ENCODE data around the gene TECPR2. TPM values are rescaled to one million over a fixed set of nuclear protein-coding genes. Genes with fewer than 3 reads are reported as not detected.

TECPR2 gene
- total and polyA plus RNA-seq, 10 of the 15 experiments (the other 5 are each of a cell fraction or from before 2014, with no cell fraction given) = 0.15 to 10.0 (median 3.0) TPM

- TF ChIP-seq NR2C2 (IDR thresholded peaks at IDR 0.05; ENCODE audit: borderline replicate concordance, control insufficient read depth, insufficient read length, low read depth) (no peak), CBFB (IDR thresholded peaks at IDR 0.05; ENCODE audit: low read depth) (peak; percentile 17; the same call in 1 of the 2 replicates), TCF7 (IDR thresholded peaks at IDR 0.05; ENCODE audit: borderline replicate concordance) (no peak), MYC (IDR thresholded peaks at IDR 0.05; ENCODE audit: insufficient read depth, insufficient read length, insufficient replicate concordance, low read length, severe bottlenecking) (no peak), MTA2 (IDR thresholded peaks at IDR 0.05; ENCODE audit: low read depth) (no peak), TCF12 (IDR thresholded peaks at IDR 0.05; ENCODE audit: low read depth, low read length) (peak; percentile 91), ZNF384 (IDR thresholded peaks at IDR 0.05; ENCODE audit: borderline replicate concordance, low read depth, low read length) (no peak), MEF2A (IDR thresholded peaks at IDR 0.05; ENCODE audit: insufficient read depth, low read depth, low read length) (0 out of 2 replicates have a peak, but pooled peaks have one; percentile 58), ZNF207 (IDR thresholded peaks at IDR 0.05; ENCODE audit: borderline replicate concordance) (no peak), KAT2A (conservative IDR thresholded peaks at IDR 0.05; ENCODE audit: control insufficient read depth, low read depth, low read length) (no peak), ETV6 (conservative IDR thresholded peaks at IDR 0.05 in 1 of 2, IDR thresholded peaks at IDR 0.05 in 1 of 2; ENCODE audit: borderline replicate concordance in 1 of 2, low read depth in 1 of 2) (no peak), USF1 (IDR thresholded peaks at IDR 0.05; ENCODE audit: borderline replicate concordance, extremely low read length, insufficient read depth, low read depth, low read length) (no peak), CREM (IDR thresholded peaks at IDR 0.05; ENCODE audit: low read depth) (peak; percentile 86), CBX5 (IDR thresholded peaks at IDR 0.05; ENCODE audit: low read depth) (no peak), STAT3 (IDR thresholded peaks at IDR 0.05; ENCODE audit: low read depth, low read length) (no peak), IRF4 (IDR thresholded peaks at IDR 0.05; ENCODE audit: low read depth, low read length) (no peak), EP300 (IDR thresholded peaks at IDR 0.05; ENCODE audit: borderline replicate concordance in 1 of 2, control insufficient read depth in 1 of 2, low read depth in 2 of 2, low read length in 2 of 2) (no peak), SMC3 (IDR thresholded peaks at IDR 0.05; ENCODE audit: borderline replicate concordance, low read length) (0 out of 2 replicates have a peak, but pooled peaks have one; percentile 8), FOXK2 (IDR thresholded peaks at IDR 0.05) (no peak), BRCA1 (IDR thresholded peaks at IDR 0.05; ENCODE audit: low read depth, low read length) (no peak), ZNF24 (IDR thresholded peaks at IDR 0.05) (no peak), HDGF (IDR thresholded peaks at IDR 0.05) (no peak), SIN3A (IDR thresholded peaks at IDR 0.05; ENCODE audit: low read depth, low read length) (peak; percentile 87)
- TF ChIP-seq, protein P1, sequence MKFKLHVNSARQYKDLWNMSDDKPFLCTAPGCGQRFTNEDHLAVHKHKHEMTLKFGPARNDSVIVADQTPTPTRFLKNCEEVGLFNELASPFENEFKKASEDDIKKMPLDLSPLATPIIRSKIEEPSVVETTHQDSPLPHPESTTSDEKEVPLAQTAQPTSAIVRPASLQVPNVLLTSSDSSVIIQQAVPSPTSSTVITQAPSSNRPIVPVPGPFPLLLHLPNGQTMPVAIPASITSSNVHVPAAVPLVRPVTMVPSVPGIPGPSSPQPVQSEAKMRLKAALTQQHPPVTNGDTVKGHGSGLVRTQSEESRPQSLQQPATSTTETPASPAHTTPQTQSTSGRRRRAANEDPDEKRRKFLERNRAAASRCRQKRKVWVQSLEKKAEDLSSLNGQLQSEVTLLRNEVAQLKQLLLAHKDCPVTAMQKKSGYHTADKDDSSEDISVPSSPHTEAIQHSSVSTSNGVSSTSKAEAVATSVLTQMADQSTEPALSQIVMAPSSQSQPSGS (IDR thresholded peaks at IDR 0.05; ENCODE audit: low read length) = no peak
- TF ChIP-seq, protein P2, sequence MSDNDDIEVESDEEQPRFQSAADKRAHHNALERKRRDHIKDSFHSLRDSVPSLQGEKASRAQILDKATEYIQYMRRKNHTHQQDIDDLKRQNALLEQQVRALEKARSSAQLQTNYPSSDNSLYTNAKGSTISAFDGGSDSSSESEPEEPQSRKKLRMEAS (IDR thresholded peaks at IDR 0.05; ENCODE audit: low read depth, low read length) = peak; percentile 58; the same call in 1 of the 2 replicates
- TF ChIP-seq, protein P3, sequence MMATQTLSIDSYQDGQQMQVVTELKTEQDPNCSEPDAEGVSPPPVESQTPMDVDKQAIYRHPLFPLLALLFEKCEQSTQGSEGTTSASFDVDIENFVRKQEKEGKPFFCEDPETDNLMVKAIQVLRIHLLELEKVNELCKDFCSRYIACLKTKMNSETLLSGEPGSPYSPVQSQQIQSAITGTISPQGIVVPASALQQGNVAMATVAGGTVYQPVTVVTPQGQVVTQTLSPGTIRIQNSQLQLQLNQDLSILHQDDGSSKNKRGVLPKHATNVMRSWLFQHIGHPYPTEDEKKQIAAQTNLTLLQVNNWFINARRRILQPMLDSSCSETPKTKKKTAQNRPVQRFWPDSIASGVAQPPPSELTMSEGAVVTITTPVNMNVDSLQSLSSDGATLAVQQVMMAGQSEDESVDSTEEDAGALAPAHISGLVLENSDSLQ (IDR thresholded peaks at IDR 0.05) = peak; percentile 62; the same call in 1 of the 2 replicates
- TF ChIP-seq, protein P4, sequence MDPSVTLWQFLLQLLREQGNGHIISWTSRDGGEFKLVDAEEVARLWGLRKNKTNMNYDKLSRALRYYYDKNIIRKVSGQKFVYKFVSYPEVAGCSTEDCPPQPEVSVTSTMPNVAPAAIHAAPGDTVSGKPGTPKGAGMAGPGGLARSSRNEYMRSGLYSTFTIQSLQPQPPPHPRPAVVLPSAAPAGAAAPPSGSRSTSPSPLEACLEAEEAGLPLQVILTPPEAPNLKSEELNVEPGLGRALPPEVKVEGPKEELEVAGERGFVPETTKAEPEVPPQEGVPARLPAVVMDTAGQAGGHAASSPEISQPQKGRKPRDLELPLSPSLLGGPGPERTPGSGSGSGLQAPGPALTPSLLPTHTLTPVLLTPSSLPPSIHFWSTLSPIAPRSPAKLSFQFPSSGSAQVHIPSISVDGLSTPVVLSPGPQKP (IDR thresholded peaks at IDR 0.05; ENCODE audit: low read depth, low read length) = 0 out of 2 replicates have a peak, but pooled peaks have one; percentile 40
Measured at GRCh38 chr14:102362545-102363181, at the start of gene TECPR2, which contains the start of gene CINP (continued).

Measured in GM12878 (cell line).